Measurements from ENCODE around the gene PDE8A. TPM values are rescaled to one million over a fixed set of nuclear protein-coding genes. Genes with fewer than 3 reads are reported as not detected.

The PDE8A gene
- total and polyA plus RNA-seq, 2 of the 4 experiments (the other 2 are of a cell fraction), result 32.4 to 35.9 TPM

DNA sequence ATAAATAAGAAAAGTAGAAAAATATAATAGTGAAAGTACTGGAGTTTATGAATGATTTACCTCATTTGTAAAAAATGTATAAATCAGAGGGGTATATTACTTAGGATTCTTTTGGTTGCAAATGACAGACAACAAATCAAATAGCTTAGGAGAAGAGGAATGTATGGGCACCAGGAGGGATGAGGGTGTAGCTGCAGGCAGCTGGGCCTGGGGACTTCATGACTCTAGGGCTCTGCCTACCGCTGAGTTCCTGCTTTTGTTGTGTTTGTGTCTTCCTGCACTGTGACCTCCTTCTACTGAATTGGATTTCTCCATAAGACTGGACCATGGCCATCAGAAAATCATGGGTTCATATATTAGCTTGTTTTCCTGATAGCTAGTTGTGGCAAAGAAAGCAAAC lies 27.9 kb upstream of the PDE8A start:
- Histone ChIP-seq H3K27ac (ENCODE audit: insufficient read depth, low read length) (no peak overlapping the region), H3K9me3 (ENCODE audit: control insufficient read depth, insufficient read depth, low read length) (no peaks in the 10 kb centered on the region), H2BK5ac (ENCODE audit: low read depth, low read length, poor library complexity, severe bottlenecking) (no peak overlapping the region), H4K20me1 (ENCODE audit: insufficient read depth, low read length) (no peaks in the 10 kb centered on the region), H3K56ac (ENCODE audit: extremely low read depth, insufficient read depth, low read length) (no peak overlapping the region), H3K9ac (ENCODE audit: low read depth, low read length) (no peak overlapping the region), H3K36me3 (ENCODE audit: control insufficient read depth, insufficient read depth, low read length) (no peaks in the 10 kb centered on the region), H3K4me1 (ENCODE audit: control insufficient read depth, insufficient read depth, low read length) (peaks cover 10% of the 10 kb centered on the region), H2AK5ac (ENCODE audit: low read depth, low read length) (peak overlapping the region; percentile 81), H3K14ac (replicated peaks; ENCODE audit: low read depth, low read length) (peak overlapping the region; percentile 78), H2AK9ac (replicated peaks; ENCODE audit: low read depth, low read length, poor library complexity) (no peak overlapping the region), H2BK120ac (ENCODE audit: low read depth, low read length) (peak overlapping the region; percentile 48; the same call in 1 of the 2 replicates), H3K9me1 (ENCODE audit: insufficient read depth, low read length) (peaks cover 7% of the 10 kb centered on the region), H2BK20ac (ENCODE audit: low read depth, low read length) (peak overlapping the region; percentile 28), H4K8ac (ENCODE audit: low read depth in 2 of 2, low read length in 2 of 2) (peak overlapping the region in 1 of 2 experiments; percentile 39; a peak in 1 of 4 replicates), H2BK15ac (ENCODE audit: low read depth, low read length) (peak overlapping the region; percentile 34; the same call in 1 of the 3 replicates), H3K18ac (ENCODE audit: low read depth, low read length) (peak overlapping the region; percentile 37; the same call in 1 of the 2 replicates), H4K91ac (ENCODE audit: insufficient read depth, low read depth, low read length) (peak overlapping the region; percentile 19; the same call in 1 of the 2 replicates), H3K27me3 (ENCODE audit: control insufficient read depth, insufficient read depth, low read length) (no peaks in the 10 kb centered on the region), H3K23ac (ENCODE audit: low read depth, low read length) (no peak overlapping the region), H3K4ac (ENCODE audit: low read depth, low read length) (peak overlapping the region; percentile 38; the same call in 1 of the 2 replicates), H2AFZ (replicated peaks; ENCODE audit: low read length, poor library complexity) (peak overlapping the region; percentile 76), H3K4me3 (ENCODE audit: insufficient read depth, low read depth, low read length) (no peak overlapping the region), H3K79me1 (ENCODE audit: low read depth in 1 of 2, low read length in 2 of 2) (peaks cover 0 to 8% of the 10 kb centered on the region in 2 experiments; a peak in 1 of 4 replicates), H4K5ac (ENCODE audit: low read depth, low read length) (no peak overlapping the region), H3K4me2 (ENCODE audit: low read depth, low read length) (no peak overlapping the region)
- POLR2A ChIA-PET (ENCODE audit: unreplicated experiment), result no interaction called here
- BruUV-seq (replicated peaks), result no TSS peak
- CTCF ChIA-PET, result interaction anchor here (1.0 to 1.8 kb wide), 2 partner anchors 75 to 90 kb away, joined by 5 read pairs; no protein-coding TSS in a partner anchor
- TF ChIP-seq SMC3 (IDR thresholded peaks at IDR 0.05; ENCODE audit: low read depth, low read length) (no peak), NFE2L2 (IDR thresholded peaks at IDR 0.05; ENCODE audit: low read depth, low read length) (no peak), ELK1 (IDR thresholded peaks at IDR 0.05; ENCODE audit: borderline replicate concordance, low read depth, low read length) (no peak), BHLHE40 (IDR thresholded peaks at IDR 0.05; ENCODE audit: low read depth, low read length) (no peak), MAZ (IDR thresholded peaks at IDR 0.05; ENCODE audit: borderline replicate concordance, low read depth, low read length) (no peak), CTCF (conservative IDR thresholded peaks at IDR 0.05; ENCODE audit: low read depth, low read length) (no peak), USF2 (IDR thresholded peaks at IDR 0.05; ENCODE audit: low read depth, low read length) (no peak), MXI1 (IDR thresholded peaks at IDR 0.05; ENCODE audit: borderline replicate concordance, low read depth, low read length) (no peak), RFX5 (IDR thresholded peaks at IDR 0.05; ENCODE audit: low read depth, low read length) (no peak), RAD21 (IDR thresholded peaks at IDR 0.05; ENCODE audit: low read length) (no peak), CEBPB (IDR thresholded peaks at IDR 0.05; ENCODE audit: low read depth, low read length) (no peak), CHD1 (IDR thresholded peaks at IDR 0.05; ENCODE audit: low read depth, low read length) (no peak), MAFK (IDR thresholded peaks at IDR 0.05; ENCODE audit: low read depth, low read length) (no peak), RCOR1 (IDR thresholded peaks at IDR 0.05; ENCODE audit: insufficient replicate concordance, low read length) (no peak), POLR2A (IDR thresholded peaks at IDR 0.05; ENCODE audit: low read depth, low read length) (no peak)
- in situ Hi-C loops (cut with MboI; ENCODE audit: low sequenced_read_pairs), result loop anchor here (25.0 kb wide), 1 partner anchor 334 kb away; no protein-coding TSS in a partner anchor
- dilution Hi-C loops (cut with HindIII; ENCODE audit: low sequenced_read_pairs, unreplicated experiment), result loop anchor here (10.0 kb wide), 1 partner anchor 91 kb away; no protein-coding TSS in a partner anchor
- no CpG with 5 or more reads among the region's 1 CpG for WGBS, 2 experiments (ENCODE audit: extremely low coverage in 2 of 2, insufficient read length in 1 of 2)
- intact Hi-C loops (cut with micrococcal nuclease), result no loop called here
- no peak for ATAC-seq (ENCODE audit: low read depth)
- no peak for DNase-seq
